Osteocyte (in vitro differentiated cells): ENCODE data around the gene CORO2B. TPM values are rescaled to one million over a fixed set of nuclear protein-coding genes. Genes with fewer than 3 reads are reported as not detected.

Source experiments
- DNase-seq: peaks from one replicate; pipeline ENCODE4 v3.0.0; 2021; ENCODE audit warnings: mixed read lengths; ENCODE audit not compliant: unreplicated experiment; ENCODE audit errors: extremely low spot score
- H3K27ac Mint-ChIP-seq: one replicate; pipeline ENCODE4 v1.8.0; 2021; ENCODE audit warnings: mild to moderate bottlenecking, mixed read lengths; ENCODE audit not compliant: unreplicated experiment
- H3K27me3 Mint-ChIP-seq: one replicate; pipeline ENCODE4 v1.8.0; 2021; ENCODE audit warnings: mixed read lengths; ENCODE audit not compliant: unreplicated experiment
- H3K36me3 Mint-ChIP-seq: one replicate; pipeline ENCODE4 v1.8.0; 2021; ENCODE audit warnings: mixed read lengths; ENCODE audit not compliant: unreplicated experiment
- H3K4me1 Mint-ChIP-seq: one replicate; pipeline ENCODE4 v1.8.0; 2021; ENCODE audit warnings: mixed read lengths; ENCODE audit not compliant: unreplicated experiment
- H3K4me3 Mint-ChIP-seq: one replicate; pipeline ENCODE4 v1.8.0; 2021; ENCODE audit warnings: mild to moderate bottlenecking, moderate library complexity, mixed read lengths; ENCODE audit not compliant: unreplicated experiment
- H3K9me3 Mint-ChIP-seq: one replicate; pipeline ENCODE4 v1.8.0; 2021; ENCODE audit warnings: mixed read lengths; ENCODE audit not compliant: unreplicated experiment
- CTCF ChIP-seq: fragments of 200-600 bp; sonication (generic); IDR thresholded peaks from 2 replicates; pipeline ENCODE4 v1.5.0; 2021; ENCODE audit warnings: antibody characterized with exemption, mild to moderate bottlenecking, moderate library complexity
- total RNA-seq: library from RNA; stranded (reverse); gene quantifications from 2 replicates; pipeline ENCODE4 v1.2.1, GENCODE V29; 2021

CORO2B gene
- total RNA-seq, 1 donor from 2014 or later: 22.6 TPM

GRCh38 chr15:68567345-68567744, 11.4 kb upstream of the CORO2B start:
- no peak overlapping the region for H3K27ac Mint-ChIP-seq
- H3K27me3 Mint-ChIP-seq: peaks cover 2% of the 10 kb centered on the region
- no peaks in the 10 kb centered on the region for H3K9me3 Mint-ChIP-seq
- H3K36me3 Mint-ChIP-seq: no peaks in the 10 kb centered on the region
- peaks cover 9% of the 10 kb centered on the region for H3K4me1 Mint-ChIP-seq
- no peak for TF ChIP-seq CTCF
- DNase-seq: no peak
- no peak overlapping the region for H3K4me3 Mint-ChIP-seq

- peaks cover 16% of the 10 kb centered on the region for H3K27me3 Mint-ChIP-seq
- H3K4me3 Mint-ChIP-seq: no peak overlapping the region
- no peaks in the 10 kb centered on the region for H3K36me3 Mint-ChIP-seq
- no peak overlapping the region for H3K27ac Mint-ChIP-seq
- no peak for TF ChIP-seq CTCF
- no peak for DNase-seq
- H3K9me3 Mint-ChIP-seq: no peaks in the 10 kb centered on the region
- peaks cover 3% of the 10 kb centered on the region for H3K4me1 Mint-ChIP-seq
Measured at GRCh38 chr15:68570974-68571373, 7.8 kb upstream of the CORO2B start.

- Mint-ChIP-seq H3K4me3 (no peak overlapping the region), H3K9me3 (no peaks in the 10 kb centered on the region), H3K27me3 (peaks cover 18% of the 10 kb centered on the region), H3K27ac (no peak overlapping the region), H3K36me3 (no peaks in the 10 kb centered on the region), H3K4me1 (peaks cover under 1% of the 10 kb centered on the region)
- DNase-seq: no peak
- TF ChIP-seq CTCF: no peak
Measured at GRCh38 chr15:68571582-68571981, 7.2 kb upstream of the CORO2B start.

GRCh38 chr15:68572309-68572708, 6.5 kb upstream of the CORO2B start:
- no peak for DNase-seq
- H3K36me3 Mint-ChIP-seq: no peaks in the 10 kb centered on the region
- no peak for TF ChIP-seq CTCF
- H3K27ac Mint-ChIP-seq: no peak overlapping the region
- peaks cover 20% of the 10 kb centered on the region for H3K27me3 Mint-ChIP-seq
- no peak overlapping the region for H3K4me3 Mint-ChIP-seq
- H3K4me1 Mint-ChIP-seq: no peaks in the 10 kb centered on the region
- no peaks in the 10 kb centered on the region for H3K9me3 Mint-ChIP-seq

GRCh38 chr15:68572921-68573320, 5.9 kb upstream of the CORO2B start:
- no peaks in the 10 kb centered on the region for H3K9me3 Mint-ChIP-seq
- no peak for TF ChIP-seq CTCF
- no peak for DNase-seq
- no peaks in the 10 kb centered on the region for H3K36me3 Mint-ChIP-seq
- no peak overlapping the region for H3K27ac Mint-ChIP-seq
- peaks cover 4% of the 10 kb centered on the region for H3K4me1 Mint-ChIP-seq
- peaks cover 20% of the 10 kb centered on the region for H3K27me3 Mint-ChIP-seq
- no peak overlapping the region for H3K4me3 Mint-ChIP-seq
